ENCODE results near the gene MYL6B. TPM values are rescaled to one million over a fixed set of nuclear protein-coding genes. Genes with fewer than 3 reads are reported as not detected.
A peak's percentile ranks its signal among the peaks of the same experiment; 100 is the strongest.

MYL6B gene
- total RNA-seq, 6 experiments from 2014 or later, result 4.9 to 18.7 (median 12.6) TPM

DNA sequence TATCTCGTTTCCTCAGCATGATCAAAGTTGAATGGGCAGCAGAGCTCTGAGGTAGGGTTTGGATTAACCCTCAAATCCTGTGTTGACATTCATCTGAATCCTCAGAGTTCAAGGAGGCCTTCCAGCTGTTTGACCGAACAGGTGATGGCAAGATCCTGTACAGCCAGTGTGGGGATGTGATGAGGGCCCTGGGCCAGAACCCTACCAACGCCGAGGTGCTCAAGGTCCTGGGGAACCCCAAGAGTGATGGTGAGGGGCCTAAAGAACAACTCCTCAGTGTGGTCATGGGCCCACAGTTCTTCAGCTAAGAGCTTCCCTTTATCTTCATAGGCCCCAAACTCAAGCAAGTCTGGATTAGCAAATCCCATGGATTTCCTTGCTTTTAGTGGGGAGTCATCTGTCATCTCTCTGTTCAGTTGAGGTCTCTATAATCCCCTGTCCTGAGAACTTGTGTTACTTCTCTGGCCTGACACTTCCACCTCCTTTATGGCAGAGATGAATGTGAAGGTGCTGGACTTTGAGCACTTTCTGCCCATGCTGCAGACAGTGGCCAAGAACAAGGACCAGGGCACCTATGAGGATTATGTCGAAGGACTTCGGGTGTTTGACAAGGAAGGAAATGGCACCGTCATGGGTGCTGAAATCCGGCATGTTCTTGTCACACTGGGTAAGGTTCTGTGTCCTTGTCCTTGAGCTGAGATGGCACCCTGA is 7.2 kb downstream of the MYL6B start:
- Histone ChIP-seq H3K27ac (peak overlapping the region; percentile 89 to 98 (median 97)), H3K27me3 (no peaks in the 10 kb centered on the region), H3K36me3 (peaks cover 7 to 46% (median 24%) of the 10 kb centered on the region in 4 donors), H3K4me3 (peak overlapping the region; percentile 66 to 87 (median 85)), H3K4me1 (peaks cover 0 to 40% (median 8%) of the 10 kb centered on the region in 4 donors), H3K9me3 (no peaks in the 10 kb centered on the region)
- intact Hi-C loops (cut with DNase I), result no loop called here
- WGBS (ENCODE audit: insufficient coverage, low coverage, low lambda C conversion rate, missing lambda C conversion rate), result 46% methylated on average over 6 of the region's 8 CpGs
- no peak for TF ChIP-seq POLR2A (IDR thresholded peaks at IDR 0.05)
- TF ChIP-seq, protein P1, sequence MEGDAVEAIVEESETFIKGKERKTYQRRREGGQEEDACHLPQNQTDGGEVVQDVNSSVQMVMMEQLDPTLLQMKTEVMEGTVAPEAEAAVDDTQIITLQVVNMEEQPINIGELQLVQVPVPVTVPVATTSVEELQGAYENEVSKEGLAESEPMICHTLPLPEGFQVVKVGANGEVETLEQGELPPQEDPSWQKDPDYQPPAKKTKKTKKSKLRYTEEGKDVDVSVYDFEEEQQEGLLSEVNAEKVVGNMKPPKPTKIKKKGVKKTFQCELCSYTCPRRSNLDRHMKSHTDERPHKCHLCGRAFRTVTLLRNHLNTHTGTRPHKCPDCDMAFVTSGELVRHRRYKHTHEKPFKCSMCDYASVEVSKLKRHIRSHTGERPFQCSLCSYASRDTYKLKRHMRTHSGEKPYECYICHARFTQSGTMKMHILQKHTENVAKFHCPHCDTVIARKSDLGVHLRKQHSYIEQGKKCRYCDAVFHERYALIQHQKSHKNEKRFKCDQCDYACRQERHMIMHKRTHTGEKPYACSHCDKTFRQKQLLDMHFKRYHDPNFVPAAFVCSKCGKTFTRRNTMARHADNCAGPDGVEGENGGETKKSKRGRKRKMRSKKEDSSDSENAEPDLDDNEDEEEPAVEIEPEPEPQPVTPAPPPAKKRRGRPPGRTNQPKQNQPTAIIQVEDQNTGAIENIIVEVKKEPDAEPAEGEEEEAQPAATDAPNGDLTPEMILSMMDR (IDR thresholded peaks at IDR 0.05), result no peak
- ATAC-seq (no peak), DNase-seq (no peak)

DNA sequence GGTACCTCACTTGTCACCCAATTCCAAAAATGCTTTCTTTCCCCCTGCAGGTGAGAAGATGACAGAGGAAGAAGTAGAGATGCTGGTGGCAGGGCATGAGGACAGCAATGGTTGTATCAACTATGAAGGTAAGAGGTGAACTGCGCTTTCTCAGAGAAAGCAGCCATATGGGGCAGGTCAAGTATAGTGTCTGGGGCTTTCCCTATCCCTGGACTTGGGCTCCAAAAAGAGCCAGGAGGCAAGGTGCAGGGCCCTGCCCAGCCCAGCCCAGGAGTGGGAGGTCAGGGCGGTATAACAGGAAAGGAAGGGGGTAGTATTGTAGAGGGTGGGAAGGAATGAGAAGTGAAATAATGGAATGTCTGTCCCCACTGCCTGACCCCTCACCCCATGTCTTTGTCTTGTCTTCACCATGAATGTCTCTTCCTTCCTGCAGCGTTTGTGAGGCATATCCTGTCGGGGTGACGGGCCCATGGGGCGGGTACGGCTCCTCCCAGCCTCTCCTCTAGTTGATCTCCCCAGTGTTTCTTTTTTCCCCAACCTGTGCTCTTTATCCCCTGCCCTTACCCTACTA is 7.9 kb downstream of the MYL6B start:
- Histone ChIP-seq H3K36me3 (peaks cover 7 to 51% (median 24%) of the 10 kb centered on the region in 4 donors), H3K27me3 (no peaks in the 10 kb centered on the region), H3K4me3 (peak overlapping the region; percentile 66 to 87 (median 85)), H3K27ac (peak overlapping the region; percentile 89 to 98 (median 97)), H3K9me3 (no peaks in the 10 kb centered on the region), H3K4me1 (peaks cover 0 to 34% (median 6%) of the 10 kb centered on the region in 4 donors)
- 38% methylated on average over 5 of the region's 7 CpGs for WGBS (ENCODE audit: insufficient coverage, low coverage, low lambda C conversion rate, missing lambda C conversion rate)
- ATAC-seq (peak in 3 of 4 donors; percentile 3 to 21 (median 7)), DNase-seq (no peak)
- TF ChIP-seq, protein P1 (IDR thresholded peaks at IDR 0.05), result no peak
- TF ChIP-seq POLR2A (IDR thresholded peaks at IDR 0.05), result no peak
- intact Hi-C loops (cut with DNase I), result no loop called here

DNA sequence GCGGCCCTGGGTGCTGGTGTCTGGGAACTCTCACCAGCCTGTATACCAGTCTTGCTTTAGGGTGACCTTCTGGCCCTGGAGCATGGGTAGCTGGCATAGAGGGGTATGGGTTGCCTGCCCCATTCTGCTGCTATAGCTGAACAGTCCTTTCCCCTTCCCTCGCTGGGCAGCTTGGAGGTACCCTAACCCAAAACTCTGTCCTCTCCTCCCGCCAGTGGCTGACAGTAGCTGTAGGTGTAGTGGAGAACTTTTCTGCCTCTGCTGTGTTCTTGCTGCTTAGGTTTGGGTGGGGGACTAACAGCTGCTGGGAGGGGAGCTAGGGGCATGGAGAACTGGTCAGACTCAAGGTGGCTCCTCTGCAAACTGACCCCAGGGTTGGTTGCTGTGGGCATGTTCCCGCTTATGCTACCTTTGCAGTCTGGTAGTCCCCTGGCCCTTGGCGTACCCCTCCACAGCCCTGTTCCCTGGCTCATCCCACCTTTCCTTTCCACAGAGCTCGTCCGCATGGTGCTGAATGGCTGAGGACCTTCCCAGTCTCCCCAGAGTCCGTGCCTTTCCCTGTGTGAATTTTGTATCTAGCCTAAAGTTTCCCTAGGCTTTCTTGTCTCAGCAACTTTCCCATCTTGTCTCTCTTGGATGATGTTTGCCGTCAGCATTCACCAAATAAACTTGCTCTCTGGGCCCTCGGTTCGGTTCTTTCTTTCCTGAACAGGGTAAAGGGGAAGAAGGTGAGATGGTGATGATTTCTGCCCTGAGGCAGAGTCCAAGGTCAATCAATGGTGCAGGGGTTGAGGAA is 8.7 kb downstream of the MYL6B start:
- intact Hi-C loops (cut with DNase I), result no loop called here
- WGBS (ENCODE audit: insufficient coverage, low coverage, low lambda C conversion rate, missing lambda C conversion rate), result 66% methylated on average over 7 of the region's 11 CpGs
- Histone ChIP-seq H3K27ac (peak overlapping the region; percentile 36 to 97 (median 89)), H3K4me1 (peaks cover 0 to 28% (median 3%) of the 10 kb centered on the region in 4 donors), H3K4me3 (peak overlapping the region in 2 of 3 donors; percentile 66 to 87), H3K36me3 (peaks cover 7 to 59% (median 26%) of the 10 kb centered on the region in 4 donors), H3K27me3 (no peaks in the 10 kb centered on the region), H3K9me3 (no peaks in the 10 kb centered on the region)
- no peak for ATAC-seq
- DNase-seq, result no peak
- no peak for TF ChIP-seq POLR2A (IDR thresholded peaks at IDR 0.05)
- TF ChIP-seq, protein P1 (IDR thresholded peaks at IDR 0.05), result no peak

DNA sequence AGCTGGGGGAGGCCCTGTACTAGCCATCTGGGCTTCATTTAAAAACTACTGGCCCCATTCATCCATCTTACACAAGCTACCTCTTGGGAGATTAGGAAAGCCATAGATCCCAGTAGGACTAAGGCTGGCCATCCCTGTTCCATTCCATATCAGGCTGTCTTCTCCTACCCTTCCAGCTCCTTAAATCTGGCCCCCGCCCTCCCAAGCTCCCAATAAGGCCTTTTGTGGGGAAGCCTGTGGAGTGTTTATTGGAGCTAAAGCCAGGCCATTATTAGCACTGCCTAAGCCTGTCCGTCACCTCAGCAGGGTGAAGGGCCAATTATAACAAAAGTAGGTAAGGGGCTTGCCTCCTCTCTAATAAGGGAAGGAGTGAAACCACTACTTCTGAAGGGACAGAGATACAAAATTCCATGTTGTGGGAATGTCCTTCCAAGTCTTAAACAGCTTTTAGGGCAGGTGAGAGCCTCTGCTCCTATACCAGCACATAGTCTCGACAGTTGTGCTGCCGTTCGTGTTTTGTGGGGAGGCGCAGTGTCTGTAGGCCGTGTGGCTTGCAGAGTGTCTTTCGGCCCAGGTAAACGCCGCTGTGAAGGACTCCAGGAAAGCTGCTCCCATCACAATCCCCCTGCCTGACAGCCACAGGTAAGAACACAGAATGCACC is 9.4 kb downstream of the MYL6B start:
- Histone ChIP-seq H3K9me3 (no peaks in the 10 kb centered on the region), H3K4me1 (peaks cover 0 to 28% (median 3%) of the 10 kb centered on the region in 4 donors), H3K27me3 (no peaks in the 10 kb centered on the region), H3K36me3 (peaks cover 7 to 65% (median 30%) of the 10 kb centered on the region in 4 donors), H3K4me3 (no peak overlapping the region), H3K27ac (peak overlapping the region in 2 of 3 donors; percentile 36 to 89)
- 73% methylated on average over 7 of the region's 10 CpGs for WGBS (ENCODE audit: insufficient coverage, low coverage, low lambda C conversion rate, missing lambda C conversion rate)
- intact Hi-C loops (cut with DNase I), result no loop called here
- DNase-seq, result no peak
- TF ChIP-seq, protein P1 (IDR thresholded peaks at IDR 0.05), result no peak
- no peak for TF ChIP-seq POLR2A (IDR thresholded peaks at IDR 0.05)
- no peak for ATAC-seq

Data from right lobe of liver (tissue), 6 donors.